Jurkat, Clone E6-1 (cell line): ENCODE results near the gene CDH4.
"Not testable (repeated sequence)": the region's sequence is repeated elsewhere in the genome, so short reads cannot be mapped to it uniquely, and the experiment has no call there.

Experiments used
- DNase-seq: peaks from one replicate; pipeline ENCODE4 v3.0.0-alpha.2; 2011; ENCODE audit warnings: low read depth, low spot score
- H3K4me3 ChIP-seq: 2 replicates; pipeline ENCODE4 v1.5.1; 2011; ENCODE audit warnings: mild to moderate bottlenecking, low read length, control low read depth, moderate library complexity

Gene CDH4

DNA sequence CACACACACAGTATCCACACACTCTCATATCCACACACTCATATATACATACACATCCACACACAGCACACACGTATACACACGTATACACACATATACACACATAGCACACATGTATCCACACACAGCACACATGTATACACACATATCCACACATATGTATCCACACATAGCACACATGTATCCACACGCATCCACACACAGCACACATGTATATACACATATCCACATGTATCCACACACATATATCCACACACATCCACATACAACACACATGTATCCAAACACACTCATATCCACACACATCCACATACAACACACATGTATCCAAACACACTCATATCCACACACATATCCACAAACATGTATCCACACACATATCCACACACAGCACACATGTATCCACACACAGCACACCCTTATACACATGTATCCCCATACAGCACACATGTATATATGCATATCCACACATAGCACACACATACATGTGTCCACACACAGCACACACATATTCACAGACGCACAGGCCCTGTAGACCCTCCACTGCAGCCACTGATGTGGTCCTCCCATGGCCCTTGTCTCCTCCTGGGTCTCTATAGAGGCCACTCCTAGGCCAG lies 172.1 kb downstream of the CDH4 start:
- no peak for DNase-seq

GRCh38 chr20:61424628-61425420 lies 172.8 kb downstream of the CDH4 start:
- no peak overlapping the region for H3K4me3 ChIP-seq
- no peak for DNase-seq

More for the DNA sequence above, 172.1 kb downstream of the CDH4 start:
- no peak overlapping the region for H3K4me3 ChIP-seq

DNA sequence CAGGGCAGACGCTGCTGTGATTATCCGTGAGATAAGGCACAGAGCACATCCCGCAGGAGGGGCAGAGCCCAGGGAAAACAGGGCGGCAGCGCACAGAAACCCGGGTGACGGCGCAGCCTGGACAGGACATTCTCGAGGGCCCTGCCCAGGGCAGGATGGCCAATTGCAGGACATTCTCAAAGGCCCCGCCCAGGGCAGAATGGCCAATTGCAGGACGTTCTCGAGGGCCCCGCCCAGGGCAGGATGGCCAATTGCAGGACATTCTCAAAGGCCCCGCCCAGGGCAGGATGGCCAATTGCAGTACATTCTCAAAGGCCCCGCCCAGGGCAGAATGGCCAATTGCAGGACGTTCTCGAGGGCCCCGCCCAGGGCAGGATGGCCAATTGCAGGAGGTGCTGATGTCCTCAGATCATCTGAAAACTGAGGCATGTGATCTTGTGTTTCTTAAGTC lies 173.5 kb downstream of the CDH4 start:
- H3K4me3 ChIP-seq, DNase-seq: not testable (repeated sequence)

DNA sequence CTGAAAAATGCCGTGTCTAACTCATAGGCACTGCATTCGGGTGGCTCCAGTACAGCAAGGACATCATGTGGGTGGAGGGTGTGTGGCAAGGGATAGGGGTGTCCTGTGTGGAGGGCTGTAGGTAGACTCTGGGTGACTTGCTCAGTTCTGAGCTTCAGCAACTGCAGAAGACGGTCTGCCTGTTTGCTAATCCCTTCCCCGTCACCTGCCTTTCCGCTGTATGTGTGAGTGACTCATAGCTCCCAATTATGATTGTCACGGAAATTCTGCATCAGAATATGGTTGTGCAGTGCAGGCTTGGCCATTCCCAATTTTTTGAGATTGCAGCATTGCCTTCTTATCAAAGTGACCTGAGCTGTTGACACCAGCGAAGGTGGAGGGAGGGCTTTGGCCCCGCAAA lies 174.3 kb downstream of the CDH4 start:
- no peak for DNase-seq

DNA sequence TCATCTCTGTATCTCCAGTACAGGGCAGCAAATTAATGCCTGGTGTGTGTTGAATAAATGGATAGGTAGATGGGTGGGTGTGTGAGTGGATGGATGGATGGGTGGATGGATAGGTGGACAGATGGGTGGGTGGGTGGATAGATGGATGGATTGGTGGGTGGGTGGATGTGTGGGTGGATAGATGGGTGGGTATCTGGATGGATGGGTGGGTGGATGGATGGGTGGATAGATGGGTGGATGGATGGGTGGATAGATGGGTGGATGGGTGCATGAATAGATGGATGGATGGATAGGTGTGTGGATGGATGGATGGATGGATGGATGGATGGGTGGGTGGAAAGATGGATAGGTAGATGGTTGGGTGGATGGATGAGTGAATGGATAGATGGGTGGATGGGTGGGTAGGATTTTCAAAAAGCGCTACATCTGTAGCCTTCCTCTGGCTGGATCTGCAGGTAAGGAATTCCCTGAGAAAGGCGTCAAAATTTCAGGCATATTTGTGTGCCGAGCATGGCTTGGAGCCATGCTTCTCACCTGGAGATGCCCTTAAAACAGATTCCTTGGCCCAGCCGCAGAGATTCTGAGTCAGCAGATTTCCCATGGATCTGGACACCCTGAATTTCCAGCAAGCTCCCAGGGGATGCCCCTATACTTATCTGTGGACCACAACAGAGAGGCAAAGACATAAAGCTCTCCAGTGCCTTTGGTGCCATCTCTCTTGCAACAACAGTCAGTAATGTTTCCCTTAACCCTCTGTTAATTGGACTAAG lies 177.6 kb downstream of the CDH4 start:
- H3K4me3 ChIP-seq, result no peak overlapping the region
- no peak for DNase-seq

More for the DNA sequence above, 174.3 kb downstream of the CDH4 start:
- no peak overlapping the region for H3K4me3 ChIP-seq

DNA sequence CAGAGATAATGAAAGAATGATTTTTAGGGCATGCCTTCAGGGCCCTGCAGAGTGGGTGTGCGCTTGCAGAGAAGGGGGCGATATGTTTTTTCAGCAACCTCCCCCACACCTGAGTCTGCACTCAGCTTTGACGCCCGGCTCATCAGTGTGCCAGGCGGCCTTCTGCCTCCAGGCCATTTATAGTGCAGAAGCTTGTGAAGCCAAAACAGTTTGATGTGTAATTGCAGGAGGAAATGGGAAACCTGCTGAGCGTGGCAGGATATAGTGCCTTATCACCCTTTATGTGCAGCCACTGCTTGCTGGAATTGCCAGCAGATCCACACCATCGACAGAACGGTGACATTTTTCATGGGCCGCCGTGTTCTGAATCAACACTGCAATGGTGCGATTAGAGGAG lies 178.2 kb downstream of the CDH4 start:
- DNase-seq, result no peak
- no peak overlapping the region for H3K4me3 ChIP-seq

GRCh38 chr20:61433176-61433575 lies 181.1 kb downstream of the CDH4 start:
- no peak for DNase-seq
- H3K4me3 ChIP-seq, result no peak overlapping the region

DNA sequence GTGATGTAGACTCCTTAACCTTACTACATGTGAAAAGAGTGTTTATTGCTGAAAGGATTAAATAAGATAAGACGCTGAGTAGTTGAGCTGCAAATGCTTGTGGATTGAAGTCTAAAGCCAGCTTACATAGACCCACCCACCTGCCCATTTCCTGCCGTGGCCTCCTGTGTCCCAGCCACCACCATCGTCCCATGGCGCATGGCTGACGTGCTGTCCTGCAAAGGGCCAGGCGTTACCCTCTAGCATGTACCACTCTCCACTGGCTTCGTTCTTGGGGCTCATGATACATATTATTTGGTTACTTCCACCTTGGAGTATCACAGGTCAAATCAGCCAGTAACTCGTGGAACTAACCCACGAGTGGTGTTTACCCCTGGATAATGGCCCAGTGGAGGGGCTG lies 181.8 kb downstream of the CDH4 start:
- no peak overlapping the region for H3K4me3 ChIP-seq
- no peak for DNase-seq

GRCh38 chr20:61434341-61434781 lies 182.3 kb downstream of the CDH4 start:
- no peak overlapping the region for H3K4me3 ChIP-seq
- DNase-seq, result no peak

DNA sequence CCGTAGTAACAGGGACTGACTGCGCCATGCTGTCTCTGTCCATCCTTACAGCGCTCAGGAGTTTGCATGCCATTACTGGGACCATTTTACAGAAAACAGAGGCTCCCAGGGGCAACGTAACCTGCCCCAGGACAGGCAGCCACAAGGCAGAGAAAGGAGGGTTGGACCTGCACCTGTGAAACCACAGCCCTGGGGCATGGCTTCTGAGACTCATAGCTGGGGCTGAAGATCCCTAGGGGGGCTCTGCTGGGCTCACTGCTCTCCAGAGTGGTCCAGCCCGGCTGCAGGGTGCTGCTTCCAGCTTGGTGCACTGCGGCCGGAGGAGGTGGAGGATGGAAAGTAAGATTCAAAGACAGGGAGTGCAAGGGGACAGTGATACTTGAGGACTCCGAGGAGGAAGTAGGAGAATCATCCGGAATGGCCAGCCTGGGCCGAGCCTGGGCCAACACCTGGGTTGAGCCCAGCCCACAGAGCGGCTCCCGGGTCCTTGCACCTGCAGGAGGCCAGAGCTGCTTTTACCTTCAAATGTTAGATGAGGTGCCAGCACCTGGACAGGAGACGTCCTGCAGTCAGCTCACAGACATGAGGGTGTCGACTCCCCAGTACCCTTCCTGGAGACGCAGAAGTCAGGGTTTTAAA lies 183.2 kb downstream of the CDH4 start:
- no peak overlapping the region for H3K4me3 ChIP-seq
- no peak for DNase-seq

- no peak for DNase-seq
- no peak overlapping the region for H3K4me3 ChIP-seq
These were observed 183.8 kb downstream of the CDH4 start for GRCh38 chr20:61435823-61436220.

DNA sequence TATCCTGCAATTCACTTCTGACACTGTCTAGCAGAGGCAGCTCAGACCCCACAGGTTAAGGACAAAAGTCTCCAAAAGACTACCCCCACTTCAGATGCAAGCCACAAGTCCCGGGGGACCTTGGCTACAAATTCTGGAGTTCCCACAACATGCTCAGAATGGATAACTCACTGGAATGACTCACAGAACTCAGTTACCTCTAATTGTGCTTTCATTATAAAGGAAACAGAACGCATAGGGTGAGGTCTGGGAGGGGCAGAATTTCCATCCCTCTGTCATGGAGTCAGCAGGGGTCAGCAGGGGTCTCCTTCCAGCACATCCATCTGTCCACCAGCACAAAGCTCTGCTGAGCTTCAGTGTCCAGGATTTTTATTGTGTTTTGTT lies 184.2 kb downstream of the CDH4 start:
- no peak overlapping the region for H3K4me3 ChIP-seq
- no peak for DNase-seq

DNA sequence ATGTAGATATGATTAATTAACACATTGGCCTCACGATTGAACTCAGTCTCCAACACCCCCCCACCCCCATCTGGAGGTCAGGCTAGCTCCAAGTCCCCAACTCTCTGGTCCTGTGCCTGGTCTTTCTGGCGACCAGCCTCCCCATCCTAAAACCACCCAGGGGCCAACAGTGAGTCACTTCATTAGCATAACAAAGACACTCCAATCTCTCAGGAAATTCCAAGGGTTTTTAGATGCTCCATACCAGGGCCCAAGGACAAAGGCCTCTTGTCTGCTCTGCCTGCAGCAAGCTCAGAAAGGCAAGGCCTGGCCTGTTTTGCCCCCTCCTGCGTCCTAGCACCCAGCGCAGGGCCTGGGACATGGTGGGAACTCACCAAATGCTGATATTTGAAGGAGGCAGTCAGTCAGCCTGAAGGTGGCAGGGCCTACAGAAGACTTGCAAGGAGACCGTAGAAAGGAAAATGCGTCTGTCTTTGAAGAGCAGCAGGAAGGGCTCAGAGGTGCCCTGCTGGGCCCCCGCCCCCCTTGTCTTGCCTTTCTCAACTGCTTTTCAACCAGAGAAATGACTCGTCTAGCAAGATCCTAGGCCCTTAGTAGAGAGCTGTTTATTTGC lies 184.7 kb downstream of the CDH4 start:
- DNase-seq, result peak; percentile 23

DNA sequence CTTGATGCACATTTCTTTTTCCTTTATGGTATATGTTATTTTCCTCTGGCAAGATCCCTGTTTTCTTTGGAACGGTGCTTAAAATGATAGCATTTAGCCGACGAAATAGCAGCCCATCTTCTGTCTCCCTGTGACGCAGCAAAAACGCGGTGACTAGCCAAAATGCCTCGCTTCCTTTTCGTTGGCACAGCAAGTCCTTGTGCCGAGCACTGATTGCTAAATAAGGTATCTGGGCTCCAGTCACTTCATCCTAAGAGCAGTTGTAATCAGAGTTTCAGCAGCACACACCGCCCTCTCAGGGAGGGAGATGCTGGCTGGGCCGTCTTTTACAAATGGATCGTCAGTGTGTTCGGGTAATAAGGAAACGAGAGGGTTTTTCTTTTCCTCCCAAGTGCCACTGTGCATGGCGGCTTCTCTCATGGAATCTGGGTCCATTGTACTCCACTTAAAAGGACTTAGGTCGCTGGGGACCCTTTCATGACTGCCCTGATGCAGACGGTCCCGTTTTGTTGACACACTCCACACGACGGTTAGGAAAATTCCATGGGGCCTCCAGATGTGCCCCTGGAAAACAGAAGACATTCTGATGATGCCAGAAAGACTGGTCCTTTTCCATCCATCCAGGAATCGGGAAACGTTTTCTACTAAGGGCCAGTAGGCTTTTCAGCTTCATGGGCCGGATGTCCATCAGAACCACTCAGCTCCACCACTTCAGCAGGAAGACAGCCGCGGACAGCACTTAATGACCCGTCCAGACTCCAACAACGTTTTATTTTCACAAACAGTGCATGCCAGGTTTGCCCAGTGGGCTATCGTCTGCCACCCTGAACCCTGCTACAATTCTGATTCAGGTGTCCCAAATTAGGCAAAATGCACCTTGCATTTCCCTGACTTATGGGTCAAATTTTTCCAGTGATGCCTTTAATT lies 185.5 kb downstream of the CDH4 start:
- H3K4me3 ChIP-seq, result no peak overlapping the region
- no peak for DNase-seq

More for the DNA sequence above, 184.7 kb downstream of the CDH4 start:
- H3K4me3 ChIP-seq, result no peak overlapping the region

- DNase-seq, result no peak
- H3K4me3 ChIP-seq, result no peak overlapping the region
These were observed 186.2 kb downstream of the CDH4 start for GRCh38 chr20:61438285-61438684.

GRCh38 chr20:61439251-61439650 lies 187.2 kb downstream of the CDH4 start:
- no peak for DNase-seq
- H3K4me3 ChIP-seq, result no peak overlapping the region

GRCh38 chr20:61440548-61441055 lies 188.5 kb downstream of the CDH4 start:
- no peak for DNase-seq
- no peak overlapping the region for H3K4me3 ChIP-seq

- no peak for DNase-seq
- H3K4me3 ChIP-seq, result no peak overlapping the region
These were observed 189.5 kb downstream of the CDH4 start for GRCh38 chr20:61441537-61441936.
